Glutamatergic neuron (in vitro differentiated cells): Measurements from ENCODE around the gene PALLD. TPM values are rescaled to one million over a fixed set of nuclear protein-coding genes. Genes with fewer than 3 reads are reported as not detected.
"Not testable (repeated sequence)": the region's sequence is repeated elsewhere in the genome, so short reads cannot be mapped to it uniquely, and the experiment has no call there.

Source experiments
- DNase-seq: peaks from one replicate; pipeline ENCODE4 v3.0.0; 2022
- H3K27ac Mint-ChIP-seq: one replicate; pipeline ENCODE4 v1.8.0; 2020; ENCODE audit warnings: mild to moderate bottlenecking, mixed read lengths, inconsistent platforms; ENCODE audit not compliant: unreplicated experiment
- H3K27me3 Mint-ChIP-seq: one replicate; pipeline ENCODE4 v1.8.0; 2020; ENCODE audit warnings: mild to moderate bottlenecking, moderate library complexity, mixed read lengths, inconsistent platforms; ENCODE audit not compliant: unreplicated experiment
- H3K36me3 Mint-ChIP-seq: one replicate; pipeline ENCODE4 v1.8.0; 2020; ENCODE audit warnings: mild to moderate bottlenecking, mixed read lengths, inconsistent platforms; ENCODE audit not compliant: unreplicated experiment
- H3K4me1 Mint-ChIP-seq: one replicate; pipeline ENCODE4 v1.8.0; 2020; ENCODE audit warnings: mild to moderate bottlenecking, low read depth, mixed read lengths, inconsistent platforms; ENCODE audit not compliant: unreplicated experiment
- H3K4me3 Mint-ChIP-seq: one replicate; pipeline ENCODE4 v1.8.0; 2020; ENCODE audit warnings: mild to moderate bottlenecking, mixed read lengths, inconsistent platforms; ENCODE audit not compliant: unreplicated experiment
- H3K9me3 Mint-ChIP-seq: one replicate; pipeline ENCODE4 v1.8.0; 2020; ENCODE audit warnings: mild to moderate bottlenecking, moderate library complexity, mixed read lengths, inconsistent platforms; ENCODE audit not compliant: unreplicated experiment
- CTCF ChIP-seq: fragments of 200-600 bp; sonication (generic); IDR thresholded peaks from one replicate; pipeline ENCODE4 v1.5.0; 2021; ENCODE audit not compliant: partially characterized antibody, unreplicated experiment
- total RNA-seq: library from RNA; stranded (reverse); fragmentation: NEBNext Ultra II Directional; extraction: Animal tissue kit (Norgen Biotek cat#: 25700); gene quantifications from one replicate; pipeline ENCODE4 v1.2.1, GENCODE V29; 2021; ENCODE audit not compliant: unreplicated experiment

Gene PALLD
- total RNA-seq, 1 donor from 2014 or later = 37.5 TPM

GRCh38 chr4:168803732-168804131, 306.9 kb downstream of the PALLD start:
- Mint-ChIP-seq H3K9me3 (no peaks in the 10 kb centered on the region), H3K4me1 (no peaks in the 10 kb centered on the region), H3K4me3 (no peak overlapping the region), H3K27me3 (peaks cover 2% of the 10 kb centered on the region), H3K36me3 (no peaks in the 10 kb centered on the region), H3K27ac (no peak overlapping the region)
- DNase-seq = no peak
- no peak for TF ChIP-seq CTCF

GRCh38 chr4:168804146-168804545, 307.3 kb downstream of the PALLD start:
- H3K9me3 Mint-ChIP-seq = no peaks in the 10 kb centered on the region
- peaks cover 2% of the 10 kb centered on the region for H3K27me3 Mint-ChIP-seq
- no peak for DNase-seq
- H3K27ac Mint-ChIP-seq = no peak overlapping the region
- no peak for TF ChIP-seq CTCF
- no peak overlapping the region for H3K4me3 Mint-ChIP-seq
- no peaks in the 10 kb centered on the region for H3K36me3 Mint-ChIP-seq
- no peaks in the 10 kb centered on the region for H3K4me1 Mint-ChIP-seq

GRCh38 chr4:168805341-168805740, 308.5 kb downstream of the PALLD start:
- no peak for TF ChIP-seq CTCF

GRCh38 chr4:168806247-168806646, 309.4 kb downstream of the PALLD start:
- not testable (repeated sequence) for H3K27me3 Mint-ChIP-seq, H3K27ac Mint-ChIP-seq, DNase-seq, H3K4me1 Mint-ChIP-seq, H3K4me3 Mint-ChIP-seq, H3K9me3 Mint-ChIP-seq, H3K36me3 Mint-ChIP-seq

More at GRCh38 chr4:168805341-168805740, 308.5 kb downstream of the PALLD start:
- no peak overlapping the region for H3K27ac Mint-ChIP-seq
- H3K4me3 Mint-ChIP-seq = no peak overlapping the region
- H3K36me3 Mint-ChIP-seq = no peaks in the 10 kb centered on the region
- no peak for DNase-seq
- H3K4me1 Mint-ChIP-seq = no peaks in the 10 kb centered on the region
- H3K27me3 Mint-ChIP-seq = peaks cover 2% of the 10 kb centered on the region
- H3K9me3 Mint-ChIP-seq = peaks cover 2% of the 10 kb centered on the region

- DNase-seq = no peak
- Mint-ChIP-seq H3K27me3 (no peaks in the 10 kb centered on the region), H3K9me3 (peaks cover 3% of the 10 kb centered on the region), H3K4me3 (no peak overlapping the region), H3K36me3 (no peaks in the 10 kb centered on the region), H3K4me1 (peaks cover 13% of the 10 kb centered on the region), H3K27ac (no peak overlapping the region)
- no peak for TF ChIP-seq CTCF
Observed at GRCh38 chr4:168811207-168811606, 314.4 kb downstream of the PALLD start.
